SHP77 treated with DMSO at 0.1 percent for 48 hours (cell line): ENCODE measurements around the gene XRN2.

Experiments used
- DNase-seq: peaks from one replicate; lab custom pipeline; 2025; lab: John Stamatoyannopoulos, UW

The XRN2 gene

DNA sequence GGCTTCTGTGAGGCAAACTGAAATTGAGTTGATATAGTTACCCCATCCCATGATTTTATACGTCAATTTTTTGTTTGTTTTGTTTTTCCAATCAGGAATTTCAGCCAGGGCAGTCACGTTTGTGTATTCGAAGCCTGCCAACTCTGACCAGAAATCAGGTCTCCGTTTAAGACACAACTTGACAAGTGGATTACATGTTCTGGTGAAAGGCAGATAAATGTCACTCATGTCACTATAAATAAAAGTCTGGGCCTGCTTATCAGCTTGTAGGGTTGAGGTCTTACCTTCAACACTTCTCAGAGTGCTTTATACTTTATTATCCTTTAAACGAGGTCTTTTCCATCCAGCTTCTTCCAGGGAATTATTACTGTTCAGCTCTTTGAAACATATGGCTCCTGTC is 8.4 kb upstream of the XRN2 start:
- no peak for DNase-seq

DNA sequence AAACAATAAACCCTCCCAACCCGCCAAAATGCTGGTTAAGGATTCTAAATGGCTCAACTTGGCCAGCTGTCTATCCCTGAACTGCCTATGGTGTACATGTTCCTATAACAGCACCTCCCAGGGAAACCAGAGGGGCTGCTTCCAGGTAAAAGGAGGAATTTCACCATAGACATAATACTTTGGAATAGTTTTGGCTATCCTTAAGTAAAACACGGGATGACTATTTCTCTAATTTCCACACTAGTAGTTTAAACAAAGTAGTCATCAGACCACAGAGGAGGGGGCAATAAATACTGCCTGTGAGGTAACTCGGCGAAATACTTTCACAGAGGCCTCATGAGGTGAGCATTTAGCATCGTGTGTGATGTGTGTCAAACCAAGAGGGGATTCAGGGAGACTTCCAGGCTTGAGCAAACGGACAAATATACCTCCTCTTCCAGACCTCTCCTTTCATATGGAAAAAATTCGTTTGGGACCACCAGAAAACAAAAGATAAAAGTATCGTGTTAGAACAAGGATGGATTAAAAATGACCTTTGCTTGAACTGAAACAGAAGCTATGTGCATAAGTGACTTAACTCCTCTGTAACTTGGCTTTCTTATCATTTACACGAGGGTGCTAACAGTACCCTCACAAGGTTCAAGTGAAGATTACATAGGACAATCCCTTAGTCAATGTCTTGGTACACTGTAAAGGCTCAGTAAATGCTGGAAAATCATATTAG is 1.0 kb upstream of the XRN2 start:
- DNase-seq = no peak

DNA sequence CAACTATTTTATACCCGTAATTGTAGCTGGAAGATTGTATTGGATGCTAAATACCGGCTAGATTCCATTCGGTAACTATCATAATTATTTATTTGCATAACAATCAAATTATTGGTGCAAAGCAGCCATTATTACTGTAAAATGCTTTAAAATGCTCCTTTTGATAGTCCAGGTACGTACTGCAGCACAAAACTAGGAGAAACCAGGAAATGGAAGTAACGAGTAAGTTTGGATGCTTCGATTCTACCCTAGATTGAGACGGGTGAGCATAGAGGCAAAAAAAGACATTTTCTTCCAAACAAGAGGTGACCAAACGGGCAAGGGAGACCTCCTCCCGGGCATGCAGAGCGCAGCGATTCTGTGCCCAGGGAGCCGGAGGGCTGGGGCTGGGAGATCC is 469 bp upstream of the XRN2 start:
- DNase-seq = no peak

DNA sequence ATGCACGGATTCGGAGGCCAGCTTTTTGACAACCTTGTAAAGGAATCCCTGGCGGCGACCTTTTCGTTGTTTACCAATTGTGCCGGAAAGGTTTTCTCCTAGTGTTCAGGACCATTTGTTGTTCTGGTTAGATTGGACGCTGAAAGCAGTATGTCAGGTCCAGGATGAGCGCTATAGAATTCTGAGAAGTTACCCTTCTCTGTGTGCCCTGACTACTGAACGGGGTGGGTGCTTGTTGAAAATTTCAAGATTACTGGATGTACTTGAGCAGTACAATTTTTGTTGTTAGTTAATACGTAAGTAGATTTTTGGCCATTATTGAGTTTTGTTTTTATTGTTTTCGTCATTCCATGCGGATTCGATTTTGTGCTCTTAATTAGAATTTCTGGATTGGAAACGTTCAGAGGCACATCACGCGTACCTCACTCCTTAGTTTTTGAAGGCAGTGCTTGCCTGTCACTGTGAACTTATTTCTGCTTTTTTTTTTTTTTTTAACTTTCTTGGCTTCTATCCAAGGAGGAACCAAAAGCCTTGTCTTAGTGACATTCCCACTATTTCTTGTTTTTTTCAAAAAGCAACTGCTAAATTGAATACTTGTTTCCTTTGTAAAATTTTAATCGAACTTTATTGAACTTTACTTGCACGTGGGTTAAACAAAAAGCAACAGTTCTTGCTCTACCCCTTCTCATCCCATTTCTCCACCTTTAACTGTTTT is 898 bp downstream of the XRN2 start:
- no peak for DNase-seq

DNA sequence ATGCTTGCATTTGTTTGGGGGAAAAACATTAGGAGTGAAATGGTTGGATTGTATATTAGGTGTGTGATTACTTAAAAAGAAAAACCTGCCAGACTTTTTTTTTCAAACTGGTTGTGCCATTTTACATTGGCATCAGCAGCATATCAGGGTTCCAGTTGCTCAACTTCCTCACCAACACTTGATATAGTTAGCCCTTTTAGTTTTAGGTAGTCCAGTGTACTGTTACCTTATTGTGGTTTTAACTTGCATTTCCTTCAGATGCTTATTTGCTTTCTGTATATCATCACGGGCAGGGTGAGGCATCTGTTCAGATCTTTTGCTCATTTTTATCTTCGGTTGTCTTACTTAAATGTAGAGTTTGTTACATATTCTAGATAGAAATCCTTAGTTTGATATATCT is 5.2 kb downstream of the XRN2 start:
- no peak for DNase-seq

DNA sequence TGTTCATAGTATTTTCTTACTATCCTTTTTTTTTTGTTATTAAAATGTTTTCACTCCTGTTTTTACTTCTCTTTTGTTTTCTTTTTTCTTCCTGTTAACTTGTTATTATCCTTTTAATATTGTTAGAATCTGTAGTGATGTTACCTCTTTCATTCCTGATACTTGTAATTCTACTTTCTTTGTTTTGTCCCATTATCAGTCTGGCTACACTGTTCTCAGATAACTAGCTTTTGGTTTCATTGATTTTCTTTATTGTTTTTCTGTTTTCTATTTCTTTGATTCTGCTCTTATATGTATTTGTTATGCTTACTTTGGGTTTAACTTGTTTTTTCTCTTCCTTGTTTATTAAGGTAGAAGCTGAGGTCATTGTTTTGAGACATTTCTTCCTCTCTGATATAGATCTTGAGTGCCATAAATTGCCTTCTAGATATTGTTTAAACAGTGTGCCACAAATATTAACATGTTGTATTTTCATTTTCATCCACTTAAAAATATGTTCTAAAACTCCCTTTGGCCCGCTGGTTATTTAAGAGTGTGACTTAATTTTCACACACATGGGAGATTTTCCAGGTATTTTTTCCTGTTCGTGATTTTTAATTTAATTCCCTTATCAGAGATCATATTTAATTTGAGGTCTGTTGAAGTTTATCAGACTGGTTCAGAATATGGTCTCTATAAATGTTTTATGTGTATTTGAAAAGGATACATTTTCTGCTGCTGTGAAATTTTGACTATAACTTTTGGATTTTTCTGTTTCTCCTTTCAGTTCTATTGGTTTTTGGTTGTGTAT is 6.7 kb downstream of the XRN2 start:
- DNase-seq = no peak

DNA sequence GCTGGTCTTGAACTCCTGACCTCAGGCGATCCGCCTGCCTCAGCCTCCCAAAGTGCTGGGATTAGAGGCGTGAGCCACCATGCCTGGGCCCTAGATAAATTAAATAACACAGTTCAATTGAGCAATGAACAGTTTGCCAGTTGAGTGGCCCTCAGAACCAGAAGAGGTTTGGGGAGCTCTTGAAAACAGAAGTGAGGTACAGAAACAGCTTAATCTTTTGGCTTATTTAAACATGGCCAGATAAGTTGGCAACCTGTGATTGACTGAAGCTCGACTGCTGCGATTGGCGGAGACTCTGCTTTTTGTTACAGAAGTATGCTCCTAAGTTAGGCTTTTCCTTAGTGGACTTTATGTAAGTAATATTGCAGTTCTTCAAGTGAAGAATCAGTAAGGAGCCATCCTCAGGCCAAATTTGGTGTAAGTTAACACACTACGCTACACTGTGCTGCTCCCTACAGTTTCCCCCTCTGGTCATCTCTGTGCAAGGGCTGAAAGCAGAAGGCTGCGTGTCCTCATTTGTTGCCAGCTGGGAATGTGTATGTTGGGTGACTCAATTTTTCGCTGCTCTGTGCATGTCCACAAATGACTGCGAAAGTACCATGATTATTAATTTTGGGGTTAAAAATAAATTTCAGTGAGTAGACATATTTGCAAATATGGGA is 9.8 kb downstream of the XRN2 start:
- no peak for DNase-seq

DNA sequence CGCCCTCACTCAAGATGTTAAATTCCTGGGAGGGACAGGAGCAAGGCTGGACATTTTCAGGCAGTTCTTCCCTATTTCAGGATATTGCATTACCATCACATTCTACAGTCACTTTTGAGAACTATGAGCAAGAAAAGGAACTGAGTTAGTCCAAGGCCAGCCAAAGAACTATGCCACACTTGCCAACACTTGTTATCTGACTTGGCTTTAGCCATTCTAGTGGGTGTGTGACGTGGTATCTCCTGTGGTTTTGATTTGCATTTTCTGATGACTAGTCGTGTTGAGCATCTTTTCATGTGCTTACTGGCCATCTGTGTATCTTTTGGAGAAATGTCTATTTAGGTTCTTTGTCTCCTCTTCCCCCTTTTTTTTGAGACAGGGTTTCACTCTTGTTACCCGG is 12.0 kb downstream of the XRN2 start:
- no peak for DNase-seq

DNA sequence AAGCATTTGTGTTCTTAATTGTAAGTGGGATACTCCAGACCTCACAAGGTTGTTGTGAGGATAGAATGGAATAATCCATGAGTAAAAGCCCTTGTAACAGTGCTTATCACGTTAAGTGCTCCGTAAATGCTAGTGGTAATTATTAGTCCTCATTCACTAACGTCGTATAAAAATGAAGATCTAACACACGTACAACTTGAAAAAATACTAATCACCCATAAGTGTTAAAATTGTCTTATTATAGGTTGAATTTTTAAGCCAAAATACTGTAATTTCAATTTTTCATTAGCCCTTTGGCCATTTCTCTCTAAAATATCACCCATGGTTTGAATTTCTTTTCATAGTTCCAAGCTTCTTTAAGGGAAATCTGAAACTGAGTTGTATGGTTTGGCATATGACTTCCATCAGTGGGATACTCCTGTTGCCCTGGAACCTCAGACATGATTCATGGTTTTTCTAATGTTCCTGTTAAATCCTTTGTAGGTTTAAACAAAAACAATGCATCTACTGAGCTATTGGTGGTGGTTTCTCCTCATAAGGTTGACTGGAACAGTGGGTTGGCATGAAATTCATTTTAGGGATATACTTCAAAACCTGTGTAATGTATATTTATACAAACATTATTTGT is 19.1 kb downstream of the XRN2 start:
- no peak for DNase-seq

DNA sequence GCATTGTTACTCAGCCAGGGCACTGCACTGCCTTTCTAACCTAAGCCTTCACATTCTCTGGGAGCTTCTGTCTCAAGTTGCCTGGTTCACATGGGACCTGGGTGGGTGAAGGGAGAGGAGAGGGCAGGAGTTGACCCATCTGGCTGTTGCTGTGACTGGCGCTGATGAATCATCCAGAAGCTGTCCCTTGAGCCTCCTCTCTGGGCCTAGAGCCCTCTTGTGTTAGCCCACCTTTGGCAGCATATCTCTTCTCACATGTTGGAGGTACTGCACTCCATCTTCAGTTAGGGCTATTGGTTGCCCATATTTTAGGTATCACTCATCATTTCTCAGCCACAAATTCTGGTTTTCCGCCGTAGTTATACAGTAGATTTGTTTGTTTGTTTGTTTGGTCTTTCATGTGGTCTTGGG is 19.8 kb downstream of the XRN2 start:
- no peak for DNase-seq

DNA sequence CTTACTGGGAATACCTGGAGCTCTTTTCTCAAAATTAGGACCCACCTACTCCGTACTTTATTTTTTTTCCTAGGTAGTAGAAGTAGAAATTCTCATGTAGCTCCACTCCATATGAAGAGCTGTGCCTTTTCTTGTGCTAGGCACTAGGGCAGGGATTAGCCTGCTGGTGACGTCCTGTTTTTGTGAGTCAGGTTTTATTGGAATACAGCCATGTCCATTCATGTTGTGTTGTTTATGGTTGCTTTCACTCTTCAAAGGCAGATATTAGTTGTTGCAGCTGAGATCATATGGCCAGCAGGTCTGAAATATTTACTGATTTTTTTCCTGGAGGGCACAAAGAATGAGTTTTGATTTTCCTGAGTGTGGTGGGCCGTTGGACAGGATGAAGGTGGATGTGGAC is 20.5 kb downstream of the XRN2 start:
- no peak for DNase-seq

DNA sequence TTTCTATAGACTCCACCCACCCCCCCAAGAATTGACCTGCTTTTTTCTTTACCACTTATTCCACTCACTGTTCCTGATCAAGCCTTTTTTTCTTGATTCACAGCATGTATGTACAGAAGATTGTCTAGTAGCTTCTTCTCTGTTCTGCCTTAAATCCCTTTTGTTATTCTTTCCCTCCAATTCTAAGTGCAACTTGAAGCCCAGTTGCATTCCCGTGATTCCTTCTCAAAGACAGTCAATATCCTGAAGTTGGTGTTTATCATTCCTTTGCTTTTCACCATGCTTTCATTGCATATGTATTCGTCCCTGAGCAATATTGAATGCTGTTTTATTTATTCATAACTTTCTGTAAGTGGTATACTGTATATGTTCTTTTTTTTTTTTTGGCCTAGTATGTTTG is 21.0 kb downstream of the XRN2 start:
- DNase-seq = no peak

DNA sequence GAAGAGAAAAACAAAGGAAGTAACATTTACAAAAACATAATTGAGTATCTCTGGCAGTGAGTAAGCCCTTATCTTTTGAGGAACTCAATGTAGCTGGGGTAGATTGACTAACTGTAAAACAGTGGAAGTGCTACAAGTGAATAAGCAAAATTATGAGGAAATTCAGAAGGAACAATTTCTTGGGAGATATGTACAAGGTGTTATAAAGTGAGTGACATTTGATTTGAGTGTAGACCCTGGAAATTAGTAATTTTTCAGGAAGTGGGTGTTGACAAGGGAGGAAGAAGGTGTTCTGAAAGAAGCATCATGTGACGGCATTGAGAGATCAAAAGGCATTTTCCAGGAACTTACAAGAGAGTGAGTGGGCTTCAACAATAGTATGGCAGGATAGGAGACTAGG is 22.2 kb downstream of the XRN2 start:
- DNase-seq = no peak

DNA sequence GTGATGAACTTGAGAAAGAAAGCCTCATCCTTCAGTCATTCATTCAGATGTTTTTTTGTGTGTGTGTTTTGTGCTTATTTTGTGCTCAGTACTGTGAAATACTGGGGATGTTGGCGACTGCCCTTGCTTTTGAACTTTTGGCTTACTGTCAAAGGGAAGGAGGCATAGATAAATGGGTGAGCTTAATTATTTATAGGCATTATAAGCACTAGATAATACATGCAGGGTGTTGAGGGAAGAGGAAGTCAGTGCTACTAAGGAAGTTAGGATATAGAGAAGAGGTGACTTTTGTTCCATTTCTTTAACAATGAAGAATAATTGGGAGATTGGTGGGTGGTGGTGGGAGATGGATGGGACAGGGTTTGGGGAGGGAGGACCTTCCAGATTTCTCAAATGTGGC is 23.6 kb downstream of the XRN2 start:
- no peak for DNase-seq

DNA sequence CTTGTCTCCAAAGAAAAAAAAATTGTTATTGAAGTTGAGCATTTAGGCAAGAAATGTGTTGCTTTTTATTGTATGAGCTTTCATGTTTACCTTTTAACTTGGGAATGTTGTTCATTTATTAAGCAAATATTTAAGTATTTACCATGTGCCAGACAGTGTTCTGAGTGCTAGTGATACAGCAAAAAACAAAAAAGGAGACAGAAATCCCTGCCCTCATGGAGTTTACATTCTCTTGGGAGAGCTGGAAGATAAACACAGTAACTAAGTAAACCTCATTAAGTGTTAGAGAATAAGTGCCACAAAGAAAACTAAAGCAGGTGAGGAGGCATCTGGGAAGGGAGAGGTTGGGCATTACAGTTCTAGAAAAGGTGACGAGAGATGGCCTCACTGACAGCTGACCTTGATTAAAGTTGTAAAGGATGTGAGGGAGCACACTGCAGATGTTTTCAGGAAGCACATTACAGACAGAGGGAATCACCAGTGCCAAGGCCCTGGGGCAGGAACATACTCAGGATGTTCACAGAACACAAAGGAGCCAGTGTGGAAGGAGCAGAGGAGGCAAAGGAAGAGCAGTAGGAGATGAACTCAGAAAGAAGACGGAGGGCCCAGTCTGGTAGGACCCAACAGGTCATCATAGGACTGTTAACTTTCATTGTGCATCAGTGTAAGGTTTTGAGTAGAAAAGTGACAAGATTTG is 33.5 kb downstream of the XRN2 start:
- DNase-seq = no peak

DNA sequence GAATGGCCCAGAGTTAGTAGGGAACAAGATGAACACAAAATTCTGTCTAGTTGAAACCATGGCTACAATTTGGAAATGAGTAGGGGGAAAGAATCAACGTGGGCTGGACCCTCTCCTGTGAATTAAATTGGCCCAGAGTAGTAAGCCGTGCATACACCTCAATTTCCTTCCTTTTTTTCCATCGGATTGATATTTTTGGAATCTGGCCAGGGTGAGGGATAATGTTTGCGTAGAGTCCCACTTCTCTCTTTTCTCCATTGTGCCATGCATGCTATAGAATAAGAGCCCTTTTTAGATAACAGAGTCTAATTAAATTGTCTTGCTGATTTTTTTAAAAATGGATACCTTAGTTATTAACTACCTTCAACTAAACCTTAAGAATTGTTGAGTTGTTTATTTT is 35.2 kb downstream of the XRN2 start:
- no peak for DNase-seq

DNA sequence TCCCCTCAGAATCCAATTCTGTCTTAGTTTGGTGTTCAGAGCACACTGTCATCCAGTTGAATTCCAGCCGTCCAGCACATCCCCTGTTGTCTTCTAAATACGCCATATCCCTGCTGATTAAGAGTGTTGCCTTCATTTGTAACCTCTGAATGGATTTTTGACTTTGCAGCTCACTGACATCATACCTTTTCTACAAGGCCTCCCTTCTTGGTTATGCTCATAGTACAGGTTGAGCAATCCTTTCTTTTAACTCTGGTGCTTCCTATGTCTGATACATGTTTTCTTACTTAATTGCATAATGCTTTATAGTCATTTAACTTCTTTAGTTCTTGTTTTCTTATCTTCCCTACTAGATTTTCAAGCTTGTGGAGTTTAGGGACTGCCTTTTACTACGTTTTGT is 36.4 kb downstream of the XRN2 start:
- DNase-seq = no peak

DNA sequence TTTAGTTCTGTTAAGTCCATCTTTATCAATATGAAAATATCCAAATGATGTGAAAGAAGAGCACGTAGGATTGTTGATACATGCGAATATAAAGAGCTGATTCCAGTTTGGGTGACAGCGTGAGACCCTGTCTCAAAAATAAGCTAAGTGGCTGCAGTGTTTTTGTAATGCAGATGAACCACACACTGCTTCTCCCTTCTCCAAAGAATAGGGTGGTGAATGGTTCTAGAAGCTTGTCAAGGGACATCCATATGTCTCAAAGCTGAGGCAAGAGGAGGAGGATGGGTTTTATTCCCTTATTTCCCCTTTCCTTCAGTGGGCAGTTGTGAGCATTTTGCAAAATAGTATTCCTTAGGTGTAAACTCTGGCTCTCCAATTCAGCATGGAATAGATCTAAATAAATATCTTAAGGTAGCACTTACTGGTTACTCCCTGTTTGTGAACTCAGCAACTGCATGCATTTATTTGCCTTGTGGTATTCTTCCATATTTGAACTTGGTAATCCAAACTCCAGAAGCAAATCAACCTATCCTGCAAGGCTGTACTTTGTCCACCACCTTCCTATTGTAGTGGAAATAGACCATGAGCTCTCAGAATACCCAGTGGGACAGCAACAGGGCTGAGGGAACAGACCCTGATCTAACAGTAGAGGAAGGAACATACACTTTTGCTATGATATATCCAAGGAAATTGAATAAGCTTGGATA is 38.0 kb downstream of the XRN2 start:
- no peak for DNase-seq

DNA sequence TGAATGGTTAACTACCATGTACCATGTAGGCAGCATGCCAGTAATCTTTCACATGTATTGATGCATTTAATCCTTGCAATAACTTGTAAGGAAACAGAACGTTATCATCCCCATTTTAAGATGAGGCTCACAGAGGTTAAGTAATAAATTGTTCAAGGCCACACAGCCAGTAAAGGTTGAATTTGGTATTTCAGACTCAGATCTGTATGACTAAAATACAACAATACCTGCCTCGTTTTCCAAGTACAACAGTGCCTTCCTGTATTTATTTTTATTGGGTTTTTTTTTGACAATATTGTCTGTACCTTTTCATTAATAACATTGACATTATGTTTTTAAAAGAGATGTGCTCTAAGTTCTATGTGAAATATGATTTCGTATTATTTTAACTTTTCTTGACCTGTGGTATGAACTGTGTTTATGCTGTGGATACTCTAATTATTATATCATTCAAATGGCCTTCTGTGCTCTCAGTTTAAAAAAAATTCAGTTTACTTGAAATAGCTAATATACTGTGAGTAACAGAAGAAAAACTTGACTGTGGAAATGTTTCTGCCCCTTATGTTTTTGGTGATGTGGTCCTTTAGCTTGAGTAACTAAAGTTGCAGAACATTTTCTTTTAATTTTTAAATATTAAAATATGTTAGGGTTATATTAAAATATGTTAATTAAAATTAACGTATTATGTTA is 39.7 kb downstream of the XRN2 start:
- no peak for DNase-seq

DNA sequence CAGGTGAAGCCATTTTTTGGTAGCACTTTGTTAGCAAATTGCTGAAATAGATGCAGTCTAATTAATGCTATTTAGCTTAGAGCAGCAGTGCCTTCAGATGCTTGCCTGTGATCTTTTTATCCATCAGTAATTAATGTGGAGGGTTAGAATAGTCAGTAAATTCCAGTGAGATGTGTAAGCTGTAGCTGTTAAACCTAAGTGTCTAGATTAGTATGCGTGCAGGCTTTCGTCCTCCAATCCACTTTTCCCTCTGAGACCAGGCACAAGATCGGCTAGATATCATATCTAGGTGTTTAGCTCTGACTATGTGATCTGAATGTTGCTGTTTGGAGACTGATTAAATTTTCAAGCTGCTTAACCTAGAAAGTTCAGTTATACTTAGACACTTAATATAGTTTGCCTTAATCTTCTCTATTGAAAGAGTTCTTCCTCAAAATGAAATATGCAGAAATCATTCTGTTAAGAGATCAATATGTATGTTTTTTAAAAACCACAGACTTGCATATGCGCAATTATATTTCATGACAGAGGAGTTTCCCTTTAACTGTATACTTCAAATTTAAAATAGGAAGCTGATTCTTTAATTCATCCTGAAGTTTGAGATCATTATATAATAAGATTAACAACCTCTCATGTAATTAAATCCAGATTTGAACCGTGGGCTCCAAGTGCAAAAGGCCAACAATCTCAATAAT is 41.2 kb downstream of the XRN2 start:
- no peak for DNase-seq
